Activated CD4-positive, alpha-beta T cell treated with anti-CD3 and anti-CD28 coated beads for 36 hours (primary cell): ENCODE results near the gene TMC6. TPM values are rescaled to one million over a fixed set of nuclear protein-coding genes. Genes with fewer than 3 reads are reported as not detected.
"Not testable (repeated sequence)": the region's sequence is repeated elsewhere in the genome, so short reads cannot be mapped to it uniquely, and the experiment has no call there.

ENCODE experiments used
- ATAC-seq: fragments of 200-7000 bp; cut with Tn5 transposase; one replicate; pipeline ENCODE4 v1.10.0; 2021; ENCODE audit warnings: mild to moderate bottlenecking, moderate library complexity
- CTCF ChIA-PET: fragments of 350-600 bp; sonication (Branson Sonifier 250); formaldehyde crosslinking; loops from one replicate; lab custom pipeline; 2021; ENCODE audit warnings: antibody characterized with exemption; lab: Charles Lee
- POLR2A ChIA-PET: fragments of 350-600 bp; sonication (Branson Sonifier 250); formaldehyde crosslinking; loops from one replicate; lab custom pipeline; 2021; ENCODE audit warnings: antibody characterized with exemption, inconsistent platforms; lab: Charles Lee
- DNase-seq: peaks from one replicate; pipeline ENCODE4 v3.0.0-alpha.2; 2020
- H3K27ac Mint-ChIP-seq: one replicate; pipeline ENCODE4 v1.8.0; 2021; ENCODE audit warnings: mixed read lengths
- H3K27me3 Mint-ChIP-seq: one replicate; pipeline ENCODE4 v1.8.0; 2021; ENCODE audit warnings: mixed read lengths
- H3K36me3 Mint-ChIP-seq: one replicate; pipeline ENCODE4 v1.8.0; 2021; ENCODE audit warnings: low read depth, mixed read lengths
- H3K4me1 Mint-ChIP-seq: one replicate; pipeline ENCODE4 v1.8.0; 2021; ENCODE audit warnings: mixed read lengths
- H3K4me3 Mint-ChIP-seq: one replicate; pipeline ENCODE4 v1.8.0; 2021; ENCODE audit warnings: mild to moderate bottlenecking, moderate library complexity, mixed read lengths
- H3K9me3 Mint-ChIP-seq: one replicate; pipeline ENCODE4 v1.8.0; 2021; ENCODE audit warnings: low read depth, mixed read lengths
- intact Hi-C, 2 experiments: fragments of 100-400 bp; cut with DNase I in 1 of 2; cut with micrococcal nuclease in 1 of 2; formaldehyde crosslinking; loops; one replicate each; pipeline versions ENCODE4 v1.14.2 to v1.15.1; 2022 to 2024; cut with DNase I, micrococcal nuclease
- total RNA-seq, 2 experiments: library from RNA; stranded (reverse); gene quantifications; one replicate each; pipeline ENCODE4 v1.2.3, GENCODE V29; 2021

Gene TMC6
- total RNA-seq, 2 experiments from 2014 or later = 138 to 145 TPM

DNA sequence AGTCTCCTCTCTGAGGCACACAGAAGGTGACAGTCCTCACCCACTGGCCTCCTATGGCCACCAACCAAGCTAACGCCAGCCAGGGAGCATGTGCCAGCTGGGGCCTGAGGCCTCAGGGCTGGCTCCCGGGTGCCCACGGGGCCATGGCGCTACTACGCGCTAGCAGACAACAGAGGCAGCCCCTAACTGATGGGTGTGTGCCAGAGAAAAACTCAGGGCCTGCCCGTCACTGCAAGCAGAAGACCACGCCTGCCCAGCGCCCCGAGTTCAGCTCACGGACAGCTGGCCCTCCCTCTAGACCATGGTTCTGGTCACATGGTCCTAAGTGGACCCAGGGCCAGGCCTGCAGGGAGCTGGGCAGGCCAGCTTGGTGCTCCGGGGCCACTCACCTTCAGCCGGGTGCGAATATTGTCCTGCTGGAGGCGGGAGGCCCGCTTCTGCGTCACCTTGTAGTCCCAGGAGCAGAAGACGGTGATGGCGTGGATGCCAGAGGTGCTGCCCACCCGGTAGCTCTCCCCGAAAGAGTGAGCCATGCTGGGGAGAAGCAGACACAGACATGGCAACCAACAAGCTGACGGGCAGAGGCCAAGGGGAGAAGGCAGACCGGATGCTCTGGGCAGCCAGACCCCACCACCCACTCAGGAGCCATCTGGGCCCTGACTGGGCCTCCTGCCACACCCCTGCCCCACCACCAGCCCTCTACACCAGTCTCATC, 6.2 kb downstream of the TMC6 start:
- intact Hi-C loops = loop anchor here in 1 of 2 experiments (10.0 kb wide), 1 partner anchor 668 kb away; no protein-coding TSS in a partner anchor
- H3K27me3 Mint-ChIP-seq = no peaks in the 10 kb centered on the region
- H3K36me3 Mint-ChIP-seq = peaks cover 56% of the 10 kb centered on the region

DNA sequence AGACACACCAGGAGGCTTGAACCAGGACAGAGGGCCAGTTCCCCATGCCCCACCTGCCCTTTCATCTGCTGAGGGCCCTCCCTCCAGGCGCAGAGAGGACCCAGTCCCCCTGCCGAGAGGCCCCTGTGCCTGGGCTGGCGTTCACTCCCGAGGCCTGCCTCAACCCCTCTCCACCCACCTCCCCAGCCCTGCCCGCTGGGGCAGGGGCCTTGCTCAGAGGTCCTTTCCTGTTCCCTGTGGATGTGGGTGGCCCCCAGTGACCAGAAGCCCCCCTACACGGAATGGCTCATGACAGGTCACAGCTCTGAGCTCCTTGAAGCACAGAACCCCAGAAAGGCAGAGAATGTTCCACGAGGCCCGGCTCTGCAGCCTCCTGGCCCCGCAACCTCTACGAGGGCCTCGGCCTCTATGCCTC, 6.7 kb downstream of the TMC6 start:
- Mint-ChIP-seq H3K4me3 (peak overlapping the region; percentile 66), H3K36me3 (peaks cover 55% of the 10 kb centered on the region), H3K4me1 (peaks cover 65% of the 10 kb centered on the region), H3K9me3 (no peaks in the 10 kb centered on the region), H3K27me3 (no peaks in the 10 kb centered on the region), H3K27ac (peak overlapping the region; percentile 93)
- intact Hi-C loops = loop anchor here (1.0 to 10.0 kb wide), 4 partner anchors 8 to 667 kb away; partner anchors contain the start of gene TMC8 (in 1 of the 2)
- no peak for DNase-seq
- ChIA-PET POLR2A (no interaction called here), CTCF (interaction anchor here (0.7 to 2.8 kb wide), 3 partner anchors 9 to 15 kb away, joined by 3 to 20 read pairs (median 3); no protein-coding TSS in a partner anchor)
- ATAC-seq = peak; percentile 13

More for the DNA sequence above, 6.2 kb downstream of the TMC6 start:
- ATAC-seq (no peak), DNase-seq (peak; percentile 25)
- peak overlapping the region; percentile 93 for H3K27ac Mint-ChIP-seq
- H3K4me3 Mint-ChIP-seq = peak overlapping the region; percentile 66
- POLR2A ChIA-PET = no interaction called here
- H3K9me3 Mint-ChIP-seq = no peaks in the 10 kb centered on the region
- peaks cover 66% of the 10 kb centered on the region for H3K4me1 Mint-ChIP-seq
- CTCF ChIA-PET = interaction anchor here (0.6 to 2.8 kb wide), 4 partner anchors 9 to 279 kb away, joined by 3 to 20 read pairs (median 3); no protein-coding TSS in a partner anchor

GRCh38 chr17:78120971-78121800, 7.4 kb downstream of the TMC6 start:
- peak; percentile 56 for ATAC-seq
- no peaks in the 10 kb centered on the region for H3K27me3 Mint-ChIP-seq
- ChIA-PET POLR2A (interaction anchor here (0.7 kb wide), 1 partner anchor 1683 kb away, joined by 3 read pairs; no protein-coding TSS in a partner anchor), CTCF (interaction anchor here (0.7 to 2.8 kb wide), 4 partner anchors 8 to 55 kb away, joined by 3 to 20 read pairs (median 4); no protein-coding TSS in a partner anchor)
- no peaks in the 10 kb centered on the region for H3K9me3 Mint-ChIP-seq
- H3K4me1 Mint-ChIP-seq = peaks cover 59% of the 10 kb centered on the region
- peak overlapping the region; percentile 93 for H3K27ac Mint-ChIP-seq
- intact Hi-C loops = loop anchor here (1.0 to 10.0 kb wide), 4 partner anchors 9 to 666 kb away; partner anchors contain the start of gene TMC8 (in 1 of the 2)
- peak; percentile 74 for DNase-seq
- H3K36me3 Mint-ChIP-seq = peaks cover 54% of the 10 kb centered on the region
- peak overlapping the region; percentile 66 for H3K4me3 Mint-ChIP-seq

- H3K9me3 Mint-ChIP-seq = no peaks in the 10 kb centered on the region
- DNase-seq (no peak), ATAC-seq (no peak)
- CTCF ChIA-PET = interaction anchor here (0.7 to 2.8 kb wide), 4 partner anchors 11 to 56 kb away, joined by 3 to 20 read pairs (median 4); no protein-coding TSS in a partner anchor
- intact Hi-C loops = loop anchor here in 1 of 2 experiments (2.0 to 10.0 kb wide), 2 partner anchors 14 to 666 kb away; no protein-coding TSS in a partner anchor
- H3K27ac Mint-ChIP-seq = peak overlapping the region; percentile 42
- H3K27me3 Mint-ChIP-seq = no peaks in the 10 kb centered on the region
- peaks cover 53% of the 10 kb centered on the region for H3K36me3 Mint-ChIP-seq
- H3K4me3 Mint-ChIP-seq = peak overlapping the region; percentile 66
- peaks cover 56% of the 10 kb centered on the region for H3K4me1 Mint-ChIP-seq
- POLR2A ChIA-PET = interaction anchor here (0.7 kb wide), 1 partner anchor 1684 kb away, joined by 3 read pairs; no protein-coding TSS in a partner anchor
Measured at GRCh38 chr17:78120537-78120936, 8.0 kb downstream of the TMC6 start.

DNA sequence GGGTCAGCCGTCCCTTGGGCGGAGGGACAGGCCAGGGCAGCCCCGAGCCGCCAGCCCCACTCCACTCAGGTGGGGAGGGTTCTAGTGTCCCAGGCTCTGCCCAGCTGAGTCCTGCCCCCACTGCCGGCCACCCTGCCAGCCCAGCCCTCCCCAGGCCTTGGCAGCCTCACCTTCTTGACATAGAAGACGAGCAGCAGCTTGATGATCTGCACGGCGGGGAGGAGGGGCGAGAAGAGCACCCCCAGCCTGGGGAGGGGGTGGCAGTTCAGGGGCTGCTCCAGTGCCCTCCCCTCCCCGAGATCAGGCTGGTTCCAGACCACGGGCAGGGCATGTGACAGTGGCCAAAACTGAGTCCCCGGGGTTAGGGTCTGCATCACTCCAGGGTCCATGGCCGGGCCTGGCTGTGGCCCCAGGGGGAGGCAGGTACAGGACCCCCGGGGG, 9.7 kb downstream of the TMC6 start:
- DNase-seq (no peak), ATAC-seq (no peak)
- Mint-ChIP-seq H3K27me3 (no peaks in the 10 kb centered on the region), H3K36me3 (peaks cover 48% of the 10 kb centered on the region), H3K4me3 (no peak overlapping the region), H3K4me1 (peaks cover 57% of the 10 kb centered on the region), H3K27ac (no peak overlapping the region), H3K9me3 (no peaks in the 10 kb centered on the region)
- ChIA-PET POLR2A (no interaction called here), CTCF (no interaction called here)
- intact Hi-C loops = no loop called here

GRCh38 chr17:78117027-78117981, 11.3 kb downstream of the TMC6 start:
- intact Hi-C loops = no loop called here
- peaks cover 44% of the 10 kb centered on the region for H3K36me3 Mint-ChIP-seq
- ATAC-seq = no peak
- peaks cover 56% of the 10 kb centered on the region for H3K4me1 Mint-ChIP-seq
- H3K27me3 Mint-ChIP-seq = no peaks in the 10 kb centered on the region
- no peak overlapping the region for H3K27ac Mint-ChIP-seq
- ChIA-PET CTCF (interaction anchor here (0.6 to 1.4 kb wide), 2 partner anchors 18 to 98 kb away, joined by 4 to 7 read pairs; no protein-coding TSS in a partner anchor), POLR2A (no interaction called here)
- no peaks in the 10 kb centered on the region for H3K9me3 Mint-ChIP-seq
- H3K4me3 Mint-ChIP-seq = no peak overlapping the region
- DNase-seq = peak; percentile 56

DNA sequence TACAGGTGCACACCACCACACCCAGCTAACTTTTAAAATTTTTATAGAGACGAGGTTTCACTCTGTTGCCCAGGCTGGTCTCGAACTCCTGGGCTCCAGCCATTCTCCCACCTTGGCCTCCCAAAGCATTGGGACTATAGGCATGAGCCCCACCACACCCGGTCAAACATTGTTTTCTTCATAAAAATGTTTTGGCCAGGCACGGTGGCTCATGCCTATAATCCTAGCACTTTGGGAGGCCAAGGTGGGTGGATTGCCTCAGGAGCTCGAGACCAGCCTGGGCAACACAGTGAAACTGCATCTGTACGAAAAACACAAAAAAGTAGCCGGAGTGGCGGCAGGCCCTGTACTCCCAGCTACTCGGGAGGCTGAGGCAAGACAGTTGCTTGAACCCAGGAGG, 12.1 kb downstream of the TMC6 start:
- no peak overlapping the region for H3K4me3 Mint-ChIP-seq
- ATAC-seq = no peak
- ChIA-PET CTCF (interaction anchor here (0.6 to 1.4 kb wide), 4 partner anchors 17 to 99 kb away, joined by 3 to 7 read pairs (median 4); no protein-coding TSS in a partner anchor), POLR2A (interaction anchor here (0.8 to 1.0 kb wide), 2 partner anchors 8 to 13 kb away, joined by 3 to 5 read pairs; no protein-coding TSS in a partner anchor)
- H3K4me1 Mint-ChIP-seq = peaks cover 47% of the 10 kb centered on the region
- no peaks in the 10 kb centered on the region for H3K27me3 Mint-ChIP-seq
- no peak for DNase-seq
- H3K27ac Mint-ChIP-seq = no peak overlapping the region
- intact Hi-C loops = loop anchor here in 1 of 2 experiments (1.0 kb wide), 1 partner anchor 8 kb away; no protein-coding TSS in a partner anchor
- peaks cover 39% of the 10 kb centered on the region for H3K36me3 Mint-ChIP-seq
- H3K9me3 Mint-ChIP-seq = no peaks in the 10 kb centered on the region

DNA sequence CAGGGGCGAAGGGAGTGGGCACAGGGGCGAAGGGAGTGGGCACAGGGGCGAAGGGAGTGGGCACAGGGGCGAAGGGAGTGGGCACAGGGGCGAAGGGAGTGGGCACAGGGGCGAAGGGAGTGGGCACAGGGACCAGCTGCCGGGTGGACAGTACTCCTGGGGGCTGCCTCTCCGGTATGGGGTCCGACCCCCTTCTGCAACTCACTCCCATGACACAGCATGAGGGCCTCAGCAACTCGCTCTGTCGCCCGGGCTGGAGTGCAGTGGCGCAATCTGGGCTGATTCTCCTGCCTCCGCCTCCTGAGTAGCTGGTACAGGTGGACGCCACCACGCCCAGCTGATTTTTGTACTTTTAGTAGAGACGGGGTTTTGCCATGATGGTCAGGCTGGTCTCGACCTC, 12.8 kb downstream of the TMC6 start:
- H3K9me3 Mint-ChIP-seq, H3K4me3 Mint-ChIP-seq, H3K27ac Mint-ChIP-seq, ATAC-seq, DNase-seq, H3K27me3 Mint-ChIP-seq: not testable (repeated sequence)
- H3K36me3 Mint-ChIP-seq = peaks cover 39% of the 10 kb centered on the region
- CTCF ChIA-PET = interaction anchor here (1.2 to 1.4 kb wide), 2 partner anchors 19 to 30 kb away, joined by 4 to 7 read pairs; no protein-coding TSS in a partner anchor
- H3K4me1 Mint-ChIP-seq = peaks cover 41% of the 10 kb centered on the region
- intact Hi-C loops = loop anchor here in 1 of 2 experiments (1.0 kb wide), 1 partner anchor 8 kb away; no protein-coding TSS in a partner anchor
- POLR2A ChIA-PET = interaction anchor here (0.5 to 1.0 kb wide), 4 partner anchors 9 to 34 kb away, joined by 3 to 5 read pairs (median 4); no protein-coding TSS in a partner anchor

- Mint-ChIP-seq H3K4me1 (peaks cover 34% of the 10 kb centered on the region), H3K27ac (no peak overlapping the region), H3K4me3 (no peak overlapping the region), H3K27me3 (no peaks in the 10 kb centered on the region), H3K36me3 (peaks cover 40% of the 10 kb centered on the region), H3K9me3 (no peaks in the 10 kb centered on the region)
- DNase-seq (no peak), ATAC-seq (no peak)
- intact Hi-C loops = loop anchor here in 1 of 2 experiments (5.0 kb wide), 1 partner anchor 242 kb away; no protein-coding TSS in a partner anchor
- ChIA-PET POLR2A (interaction anchor here (0.5 kb wide), 1 partner anchor 34 kb away, joined by 5 read pairs; no protein-coding TSS in a partner anchor), CTCF (interaction anchor here (0.7 to 3.4 kb wide), 10 partner anchors 11 to 61 kb away, joined by 3 to 42 read pairs (median 4); no protein-coding TSS in a partner anchor)
Measured at GRCh38 chr17:78114831-78115723, 13.5 kb downstream of the TMC6 start.
